Stimulated activated naive CD4-positive, alpha-beta T cell (primary cell): ENCODE results near the gene SRC.

Experiments used
- DNase-seq, 6 experiments: peaks; one replicate each; lab custom pipeline; 2025; lab: John Stamatoyannopoulos, UW

The SRC gene

DNA sequence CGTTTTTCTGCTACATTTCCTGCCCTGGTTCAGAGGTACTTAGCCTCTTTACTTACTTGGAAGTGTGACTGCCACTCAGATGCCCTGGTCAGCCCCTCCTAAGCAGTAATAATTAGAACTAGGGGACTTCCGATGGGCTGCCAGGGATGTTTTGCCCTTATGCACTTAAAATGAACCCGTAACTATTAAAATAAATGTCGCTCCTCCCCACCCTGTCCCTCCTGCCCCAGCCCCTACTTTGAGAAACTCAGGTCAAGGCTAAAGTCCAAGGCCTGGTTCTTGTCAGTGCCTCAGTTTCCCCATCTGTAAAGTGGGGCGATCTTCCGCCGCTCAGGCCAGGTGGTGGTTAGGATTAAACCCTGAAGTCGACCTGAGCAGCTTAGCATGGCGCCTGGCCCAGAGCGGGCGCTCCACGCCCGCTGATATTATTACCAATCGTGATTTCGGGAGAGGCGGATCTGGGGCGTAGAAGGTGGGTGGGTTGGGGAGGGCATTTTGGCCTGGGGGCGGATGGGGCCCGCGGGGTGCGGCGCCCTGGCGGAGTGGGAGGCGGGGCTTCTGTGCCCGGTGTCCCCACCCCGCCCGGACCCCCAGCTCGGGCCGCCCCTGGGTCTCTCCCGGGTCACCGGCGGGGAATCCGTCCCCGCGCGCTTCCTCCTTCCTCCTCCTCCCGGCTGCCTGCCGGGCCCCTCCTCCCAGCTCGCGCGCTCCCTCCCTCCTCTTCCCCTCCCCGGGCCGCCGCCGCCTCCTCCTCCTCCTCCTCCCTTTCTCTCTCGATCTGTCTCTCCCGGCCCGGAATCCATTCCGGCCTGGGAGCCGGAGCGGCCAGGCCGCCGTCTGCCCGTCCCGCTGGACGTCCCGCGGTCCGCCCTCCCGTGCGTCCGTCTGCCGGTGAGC is at the start of gene SRC:
Gene SRC, plus strand, starts transcription at position 802 of the 897 bp plus-strand sequence. CDS start 38,014 bp downstream, outside the sequence.
- peak in 4 of 6 experiments; percentile 16 to 35 (median 24) for DNase-seq

DNA sequence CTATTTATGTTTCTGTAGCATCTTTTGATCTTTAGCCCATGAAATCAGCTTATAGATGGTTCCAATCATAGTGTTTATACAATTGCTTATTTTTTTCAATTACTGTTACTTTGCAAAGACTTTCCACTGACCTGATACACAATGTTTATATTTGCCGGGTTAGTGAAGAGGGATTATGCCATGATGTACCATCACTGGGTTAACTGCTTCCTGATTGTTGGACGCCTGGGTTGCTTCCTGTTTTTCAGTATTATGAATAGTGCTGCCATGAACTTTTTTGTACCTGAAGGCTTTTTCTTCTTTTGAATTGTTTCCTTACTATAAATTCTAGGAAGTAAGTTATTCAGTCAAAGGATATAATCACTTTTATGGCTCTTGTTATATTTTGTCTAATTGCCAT is 49.6 kb upstream of the SRC start:
- no peak for DNase-seq

DNA sequence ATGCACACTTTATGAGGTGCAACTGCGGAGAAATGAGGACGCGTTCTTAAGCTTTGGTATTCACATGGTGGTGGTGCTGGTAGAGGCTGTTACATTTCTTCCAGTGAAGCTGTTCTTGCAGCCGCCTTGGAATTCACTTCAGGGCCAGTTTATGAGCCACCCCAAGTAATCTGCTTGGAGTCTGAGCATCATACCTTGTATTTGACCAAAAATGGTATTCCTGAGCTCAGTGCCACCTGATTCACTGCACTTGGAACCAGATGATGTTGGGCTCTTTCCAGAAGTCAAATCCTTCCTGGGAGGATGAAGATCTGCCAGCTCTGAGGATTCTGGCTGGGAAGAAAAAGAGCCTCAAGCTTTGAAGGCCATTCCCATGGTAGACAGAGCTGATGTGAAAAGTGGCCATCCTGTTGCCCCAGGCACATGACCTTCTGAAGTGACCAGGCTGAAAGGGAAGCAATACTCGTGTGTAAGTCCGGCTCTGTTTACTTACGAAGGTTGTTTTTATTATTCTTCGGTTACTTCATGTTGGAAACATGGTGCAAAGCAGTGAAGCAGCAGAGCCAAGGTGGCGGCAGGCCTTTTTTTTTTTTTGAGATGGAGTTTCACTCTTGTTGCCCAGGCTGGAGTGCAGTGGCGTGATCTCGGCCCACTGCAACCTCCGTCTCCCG is 48.7 kb upstream of the SRC start:
- DNase-seq, result no peak

DNA sequence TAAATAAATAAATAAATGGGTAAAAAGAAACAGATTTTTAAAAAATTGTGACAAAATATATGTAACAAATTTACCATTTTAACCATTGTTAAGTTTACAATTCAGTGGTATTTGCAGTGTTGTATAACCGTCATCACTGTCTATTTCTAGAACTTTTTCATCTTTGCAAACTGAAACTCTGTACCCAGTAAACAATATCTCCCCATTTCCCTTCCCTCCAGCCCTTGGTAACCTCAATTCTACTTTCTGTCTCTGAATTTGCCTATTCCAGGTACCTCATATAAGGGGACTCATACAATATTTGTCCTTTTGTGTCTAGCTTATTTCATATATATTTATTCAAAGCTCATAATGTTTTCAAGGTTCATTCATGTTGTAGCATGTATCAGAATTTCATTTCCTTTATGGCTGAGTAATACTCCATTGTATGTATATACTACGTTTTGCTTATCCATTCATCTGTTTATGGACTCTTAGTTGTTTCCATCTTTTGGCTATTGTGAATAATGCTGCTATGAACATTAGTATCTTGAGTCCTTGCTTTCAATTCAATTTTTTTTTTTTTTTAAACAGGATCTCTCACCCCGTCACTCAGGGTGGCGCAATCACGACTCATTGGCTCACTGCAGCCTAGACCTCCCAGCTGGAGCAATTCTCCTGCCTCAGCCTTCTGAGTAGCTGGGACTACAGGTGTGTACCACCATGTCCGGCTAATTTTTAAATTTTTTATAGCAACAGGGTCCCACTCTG is 47.6 kb upstream of the SRC start:
- no peak for DNase-seq

DNA sequence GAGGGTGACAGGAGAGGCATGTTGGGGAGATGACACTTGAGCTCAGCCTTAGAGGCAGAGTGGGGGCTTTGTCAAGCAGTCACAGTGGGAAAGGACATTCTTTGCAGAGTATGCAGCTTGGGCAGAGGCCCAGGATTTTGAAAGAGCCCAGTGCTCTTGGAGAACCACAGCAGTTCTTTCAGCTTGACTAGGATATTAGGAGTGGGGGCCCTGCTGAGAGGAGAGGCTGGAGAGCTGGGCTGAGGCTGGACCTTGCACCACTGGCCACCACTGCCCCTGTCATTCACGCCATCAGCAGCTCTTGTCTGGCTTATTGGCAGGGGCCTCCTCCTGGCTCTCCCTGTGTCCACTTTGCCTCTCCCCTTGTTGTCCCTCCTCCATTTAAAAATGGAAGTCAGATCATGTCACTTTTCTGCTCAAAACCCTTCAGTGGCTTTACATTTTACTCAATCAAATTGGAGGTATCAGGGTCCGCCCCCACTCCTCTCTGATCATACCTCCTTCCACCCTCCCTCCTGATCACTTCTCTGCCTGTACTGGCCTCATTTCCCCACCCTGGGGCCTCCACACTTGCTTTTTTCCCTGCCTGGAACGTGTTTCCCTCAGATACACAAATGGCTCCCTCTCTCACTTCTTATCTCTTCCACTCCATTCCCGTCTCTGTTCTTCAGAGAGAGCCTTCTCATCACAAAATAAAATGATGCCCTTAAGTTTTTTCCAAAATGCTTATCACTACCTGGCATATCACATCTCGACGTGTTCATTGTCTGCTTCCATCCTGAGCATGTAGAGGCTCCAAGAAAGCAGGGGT is 46.0 kb upstream of the SRC start:
- no peak for DNase-seq

DNA sequence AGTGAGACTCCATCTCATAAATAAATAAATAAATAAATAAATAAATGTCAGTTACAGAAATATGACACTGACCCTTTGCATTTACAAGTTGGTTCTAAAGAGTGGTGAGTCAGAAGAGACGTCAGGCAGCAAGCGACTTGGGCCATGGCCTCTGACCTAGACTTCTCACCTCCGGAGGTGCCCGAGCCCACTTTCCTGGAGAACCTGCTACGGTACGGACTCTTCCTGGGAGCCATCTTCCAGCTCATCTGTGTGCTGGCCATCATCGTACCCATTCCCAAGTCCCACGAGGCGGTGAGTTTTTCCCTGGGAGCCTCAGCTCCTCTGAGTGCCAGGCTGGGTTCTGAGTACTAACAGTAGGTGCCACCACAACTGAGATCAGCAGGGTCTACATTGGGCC is 44.8 kb upstream of the SRC start:
- no peak for DNase-seq

DNA sequence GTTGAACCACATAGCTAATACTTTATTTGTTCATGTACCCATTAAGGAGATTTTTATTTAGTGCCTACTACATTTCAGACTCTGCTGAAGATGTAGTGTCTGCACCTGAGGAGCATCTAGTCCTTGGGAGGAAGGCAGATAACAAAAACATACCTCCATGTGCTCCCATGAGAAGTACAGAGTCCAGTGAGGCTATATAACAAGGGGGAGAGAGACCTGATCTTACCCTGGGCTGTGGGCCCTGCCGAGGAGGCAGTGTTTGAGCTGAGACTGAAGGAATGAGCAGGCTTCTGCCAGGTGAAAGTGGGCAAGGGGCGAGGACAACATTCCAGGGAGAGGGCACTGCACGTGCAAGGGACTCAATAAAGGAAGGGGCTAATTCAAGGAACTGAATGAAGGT is 44.4 kb upstream of the SRC start:
- DNase-seq, result no peak

DNA sequence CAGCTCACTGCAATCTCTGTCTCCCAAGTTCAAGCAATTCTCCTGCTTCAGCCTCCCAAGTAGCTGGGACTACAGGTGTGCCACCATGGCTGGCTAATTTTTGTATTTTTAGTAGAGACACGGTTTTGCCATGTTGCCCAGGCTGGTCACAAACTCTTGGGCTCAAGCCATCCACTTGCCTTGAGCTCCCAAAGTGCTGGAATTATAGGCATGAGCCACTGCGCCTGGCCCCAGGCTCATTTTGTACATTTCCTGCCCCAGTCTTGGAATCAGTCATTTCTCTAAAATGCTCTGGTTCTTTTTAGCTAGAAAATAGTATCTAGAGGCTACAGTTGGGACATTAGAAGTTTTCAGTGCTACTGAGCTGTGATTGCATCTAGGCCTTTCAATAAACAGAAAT is 43.0 kb upstream of the SRC start:
- DNase-seq, result no peak

DNA sequence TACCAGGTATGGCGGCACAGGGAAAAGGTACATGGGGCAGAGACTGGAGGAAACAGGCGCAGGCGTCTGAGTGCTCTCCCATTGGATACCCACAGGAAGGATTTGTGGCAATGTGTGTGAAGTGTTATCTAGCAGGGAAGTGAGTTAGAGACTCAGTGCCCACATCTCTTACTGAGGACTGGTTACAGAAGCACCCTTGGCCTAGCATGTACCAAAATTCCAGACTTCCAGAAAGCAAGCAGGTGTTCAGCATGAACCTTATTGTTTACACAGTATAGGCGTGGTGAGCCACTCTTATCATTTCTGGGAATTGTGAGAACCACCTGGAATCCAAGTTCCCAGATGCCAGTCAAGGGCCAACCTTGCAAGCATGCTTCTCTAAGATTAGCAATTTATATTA is 42.3 kb upstream of the SRC start:
- no peak for DNase-seq

DNA sequence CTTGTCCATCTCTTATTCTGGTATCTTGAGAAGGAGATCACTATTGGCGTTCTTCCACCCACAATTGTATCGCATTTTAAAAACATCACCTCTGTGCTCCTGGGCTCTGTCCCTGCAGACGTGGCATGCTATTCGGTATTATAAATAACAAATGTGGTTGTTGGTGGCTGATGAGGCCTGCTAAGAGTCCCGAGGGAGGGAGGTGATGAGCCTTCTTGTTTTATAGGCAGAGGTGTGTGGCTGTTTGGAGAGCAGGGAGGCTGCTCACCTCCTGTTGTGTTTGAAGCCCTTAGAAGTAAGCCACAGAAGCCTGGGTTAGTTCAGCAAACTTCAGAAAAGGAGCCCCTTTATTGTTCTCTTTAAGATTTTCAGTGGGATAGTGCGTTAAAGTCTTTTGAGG is 40.9 kb upstream of the SRC start:
- no peak for DNase-seq

DNA sequence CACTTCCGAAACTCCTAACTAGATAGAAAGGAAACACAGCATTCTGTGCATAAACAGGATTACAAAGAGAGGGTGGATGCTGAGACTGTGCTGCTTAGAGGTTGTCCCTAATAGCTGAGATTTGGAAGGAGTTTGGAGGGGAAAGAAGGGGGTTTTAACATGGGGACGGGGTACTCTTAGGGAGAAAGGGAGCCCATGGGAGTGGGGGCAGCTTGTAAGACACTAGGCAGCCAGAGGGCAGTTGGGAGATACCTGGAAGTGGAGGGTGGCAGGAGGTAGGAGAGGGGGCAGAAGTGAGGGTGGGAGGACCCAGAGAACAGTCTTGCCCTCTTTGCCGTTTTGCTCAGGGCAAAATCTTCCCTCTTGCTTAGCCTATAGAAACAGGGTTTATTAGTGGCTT is 40.1 kb upstream of the SRC start:
- DNase-seq, result no peak

DNA sequence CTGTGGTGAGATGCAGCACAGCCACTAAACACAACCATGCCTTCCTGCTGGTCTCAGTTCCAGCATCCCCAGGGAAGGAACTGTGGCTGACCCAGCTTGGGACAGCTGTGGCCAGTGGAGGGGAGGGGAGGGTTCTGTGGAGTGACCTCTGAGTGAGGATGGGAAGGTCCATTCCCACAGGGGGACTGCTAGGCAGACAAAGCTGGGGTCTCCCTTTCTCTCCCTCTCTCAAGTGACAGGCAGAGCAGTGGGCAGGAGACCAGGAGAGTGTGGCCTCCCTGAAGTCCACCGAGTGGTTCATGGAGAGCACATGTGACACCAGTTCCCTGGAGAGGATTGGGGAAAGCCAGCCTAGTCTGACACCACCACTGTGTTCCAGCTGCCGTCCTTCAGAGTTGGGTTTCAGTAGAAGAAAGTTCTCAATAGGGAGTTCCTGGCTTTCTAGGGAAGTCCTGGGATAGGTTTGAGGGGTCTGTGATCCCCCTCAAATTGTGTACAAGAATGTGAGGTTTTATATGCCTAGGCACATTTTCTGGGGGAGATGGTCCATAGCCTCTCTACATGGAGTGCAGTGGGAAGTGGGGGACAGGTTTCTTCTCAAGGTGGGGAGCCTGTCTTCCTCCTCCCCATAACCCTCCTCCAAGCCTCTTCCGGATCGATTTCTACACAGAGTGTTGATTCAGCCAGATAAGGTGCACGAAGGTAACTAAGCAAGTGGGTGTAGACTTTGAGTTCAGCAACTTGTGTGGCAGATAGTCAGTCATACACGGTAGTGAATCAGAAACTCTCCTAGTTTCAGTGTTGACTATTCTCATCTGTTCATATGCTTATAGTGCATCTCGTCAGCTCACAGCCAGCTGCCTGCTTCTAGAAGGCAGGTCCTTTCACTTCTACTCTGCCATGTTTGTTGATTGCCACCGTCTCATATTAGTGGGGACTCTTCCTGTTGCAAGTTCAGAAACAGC is 37.6 kb upstream of the SRC start:
- no peak for DNase-seq

DNA sequence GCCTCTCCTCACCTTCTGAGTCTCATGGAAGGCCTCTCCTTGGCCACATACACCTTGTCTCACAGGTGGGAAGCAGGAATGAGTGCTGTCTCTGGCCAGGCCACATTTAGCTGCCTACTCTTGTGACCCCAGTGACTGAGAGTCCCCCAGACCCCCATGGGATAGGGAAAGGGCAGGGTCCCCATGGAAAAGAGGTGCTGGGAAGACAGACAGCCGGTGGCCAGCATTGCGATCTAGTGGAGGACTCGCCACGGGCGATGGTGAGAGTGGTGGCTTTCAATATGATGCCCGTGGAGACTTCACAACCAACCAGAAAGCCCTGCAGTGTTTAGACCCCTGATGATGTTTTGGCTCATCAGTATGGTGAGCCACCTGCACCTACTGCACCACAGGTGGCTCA is 36.6 kb upstream of the SRC start:
- no peak for DNase-seq

DNA sequence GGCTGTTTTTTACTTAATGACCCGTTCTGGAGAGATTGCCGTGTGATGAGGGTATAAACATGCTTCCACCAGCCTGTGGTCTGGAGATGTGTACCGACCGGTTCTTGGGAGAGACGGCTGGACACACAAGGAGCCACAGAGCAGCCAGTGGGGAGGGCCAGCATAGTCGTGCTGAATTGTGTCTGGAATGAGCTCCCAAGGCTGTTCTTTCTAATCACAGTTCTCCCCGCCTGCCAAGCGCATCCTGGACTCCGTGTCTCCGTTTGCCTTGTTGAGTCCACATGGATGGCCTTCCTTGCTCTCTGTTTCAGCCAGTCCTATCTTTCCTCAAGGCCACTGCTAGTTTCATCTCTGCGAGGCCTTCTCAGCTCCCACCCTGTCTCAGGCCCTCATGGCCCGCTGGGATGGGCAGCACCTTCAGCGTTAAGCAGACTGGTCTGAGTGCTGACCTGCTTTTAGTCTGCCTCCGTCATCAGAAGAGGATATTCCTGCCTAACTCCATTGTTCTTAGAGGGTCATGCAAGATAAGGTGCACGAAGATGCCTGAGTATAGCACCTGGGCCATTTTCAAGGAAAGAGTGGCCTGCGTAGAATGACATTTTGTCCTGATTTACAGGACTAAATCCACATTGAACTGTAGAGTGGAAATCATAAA is 35.9 kb upstream of the SRC start:
- DNase-seq, result no peak

DNA sequence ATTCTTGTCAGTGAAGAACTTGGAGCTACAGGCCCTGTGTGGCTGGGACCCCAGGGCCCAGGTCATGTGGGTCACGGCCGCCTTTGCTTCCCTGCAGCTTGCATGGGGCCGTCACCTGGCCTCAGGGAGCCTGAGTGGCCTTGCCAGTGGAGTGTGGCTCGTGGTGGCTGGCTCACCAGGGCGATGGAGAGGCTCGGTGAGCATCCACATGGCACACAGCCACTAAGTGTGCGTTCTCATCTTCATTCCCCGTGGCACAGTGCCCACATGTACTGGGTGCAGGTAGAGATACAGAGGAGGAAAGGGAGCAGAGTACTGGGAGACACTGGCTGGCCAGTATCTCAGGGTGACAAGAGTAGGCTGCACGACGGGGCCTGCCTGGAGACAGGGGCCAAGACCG is 35.0 kb upstream of the SRC start:
- DNase-seq, result no peak

DNA sequence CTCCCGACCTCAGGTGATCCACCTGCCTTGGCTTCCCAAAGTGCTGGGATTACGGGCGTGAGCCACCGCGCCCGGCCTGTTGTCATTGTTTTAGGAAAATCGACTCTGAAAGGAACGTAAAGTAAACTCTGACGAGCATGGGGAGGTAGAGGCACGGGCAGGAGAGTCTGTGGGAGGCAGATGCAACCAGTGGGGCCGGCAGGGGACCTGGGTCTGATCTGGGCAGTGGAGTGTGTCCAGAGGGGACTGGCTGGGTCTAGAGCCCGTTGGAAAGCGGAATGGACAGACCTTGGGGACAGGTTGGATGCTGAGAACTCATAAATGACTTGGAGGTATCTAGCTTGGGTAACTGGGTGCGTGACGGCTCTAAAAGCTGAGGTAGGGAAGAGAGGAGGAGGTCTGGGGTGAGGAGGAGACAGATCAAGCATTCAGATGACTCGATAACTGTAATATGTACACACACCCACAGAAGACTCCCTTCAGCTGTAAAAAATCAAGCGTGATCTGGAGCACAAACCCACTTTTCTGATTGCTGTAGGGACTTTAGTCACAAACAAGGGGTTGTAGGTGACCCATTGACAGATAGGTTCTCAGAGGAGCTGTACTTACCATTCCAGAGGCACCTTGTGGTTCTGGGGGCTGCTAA is 34.1 kb upstream of the SRC start:
- DNase-seq, result no peak

DNA sequence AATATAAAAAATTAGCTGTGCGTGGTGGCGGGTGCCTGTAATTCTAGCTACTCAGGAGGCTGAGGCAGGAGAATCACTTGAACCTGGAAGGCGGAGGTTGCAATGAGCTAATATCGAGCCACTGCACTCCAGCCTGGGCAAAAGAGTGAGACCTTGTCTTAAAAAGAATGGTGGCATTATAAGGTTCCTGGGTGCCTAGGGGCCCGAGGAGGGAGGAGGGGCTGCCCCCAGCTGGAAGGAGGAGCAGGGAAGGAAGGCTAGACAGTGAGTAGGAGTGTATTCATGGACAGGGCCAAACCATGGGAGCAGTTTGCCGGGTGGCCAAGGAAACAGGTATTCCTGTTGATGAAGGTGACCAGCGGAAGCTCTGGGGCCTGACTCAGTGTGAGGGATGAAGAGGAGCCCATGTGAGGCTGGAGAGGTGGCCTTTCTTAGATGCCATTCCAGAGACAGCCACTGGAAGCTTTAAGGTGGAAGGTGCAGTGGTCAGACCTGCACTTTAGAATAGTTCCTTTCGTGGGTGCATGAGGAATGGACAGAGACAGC is 32.3 kb upstream of the SRC start:
- DNase-seq, result no peak

DNA sequence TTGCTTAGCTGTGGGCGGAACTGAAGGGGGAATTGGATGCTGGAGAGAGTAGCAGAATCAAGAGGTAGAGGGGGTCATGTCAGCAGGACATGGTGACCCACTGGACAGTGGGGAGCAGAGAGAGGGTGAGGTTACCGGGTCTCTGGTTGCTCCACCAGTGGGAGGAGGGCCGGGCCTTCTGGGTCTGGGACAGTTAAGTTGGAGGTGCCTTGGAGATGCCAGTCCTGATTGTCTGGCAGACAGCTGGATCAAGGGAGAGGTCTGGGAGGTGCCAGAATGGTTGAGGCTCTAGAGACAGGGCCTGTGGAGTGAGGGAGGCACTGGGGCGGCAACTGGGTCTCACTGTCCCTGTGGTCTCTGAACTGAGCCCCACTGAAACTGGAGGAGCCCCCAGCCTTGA is 31.8 kb upstream of the SRC start:
- DNase-seq, result no peak

DNA sequence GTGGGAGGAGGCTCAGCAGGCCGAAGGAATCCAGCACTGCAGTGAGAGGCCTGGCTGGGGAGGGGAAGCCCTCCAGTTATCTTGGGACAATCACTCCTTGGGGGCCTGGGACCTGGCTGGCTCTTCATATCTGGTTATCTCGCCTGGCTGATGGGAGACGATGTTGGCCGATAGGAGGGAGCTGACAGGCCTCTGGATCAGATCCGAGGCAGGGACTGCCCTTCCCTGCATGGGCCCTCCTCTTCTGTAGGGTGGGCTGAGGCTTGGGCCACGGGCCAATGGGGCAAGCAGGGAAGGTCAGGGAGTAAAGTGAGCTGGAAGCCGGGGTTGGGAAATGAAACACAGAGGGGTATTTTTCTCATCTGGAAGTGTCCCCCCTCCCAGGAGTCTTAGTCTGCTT is 31.3 kb upstream of the SRC start:
- no peak for DNase-seq
